Measurements from ENCODE around the gene SLC13A1. TPM values are rescaled to one million over a fixed set of nuclear protein-coding genes. Genes with fewer than 3 reads are reported as not detected.

Gene SLC13A1
- total RNA-seq, 1 donor from 2014 or later, result not detected

- Histone ChIP-seq H3K36me3 (ENCODE audit: control insufficient read depth, insufficient read depth, low read length) (no peaks in the 10 kb centered on the region), H3K4me3 (ENCODE audit: low read depth, low read length) (no peak overlapping the region), H3K27me3 (ENCODE audit: control insufficient read depth, insufficient read depth, low read length) (no peaks in the 10 kb centered on the region)
- no peak for DNase-seq (ENCODE audit: low read depth)
- TF ChIP-seq CTCF (IDR thresholded peaks at IDR 0.05; ENCODE audit: insufficient read depth, low read length, poor library complexity, severe bottlenecking), result no peak
Measured at GRCh38 chr7:123216825-123217224, 17.1 kb upstream of the SLC13A1 start.

GRCh38 chr7:123215350-123215749, 15.6 kb upstream of the SLC13A1 start:
- H3K4me3 ChIP-seq (ENCODE audit: low read depth, low read length), result no peak overlapping the region
- H3K27me3 ChIP-seq (ENCODE audit: control insufficient read depth, insufficient read depth, low read length), result no peaks in the 10 kb centered on the region
- no peaks in the 10 kb centered on the region for H3K36me3 ChIP-seq (ENCODE audit: control insufficient read depth, insufficient read depth, low read length)
- no peak for TF ChIP-seq CTCF (IDR thresholded peaks at IDR 0.05; ENCODE audit: insufficient read depth, low read length, poor library complexity, severe bottlenecking)
- no peak for DNase-seq (ENCODE audit: low read depth)

GRCh38 chr7:123211545-123211944, 11.8 kb upstream of the SLC13A1 start:
- Histone ChIP-seq H3K4me3 (ENCODE audit: low read depth, low read length) (no peak overlapping the region), H3K36me3 (ENCODE audit: control insufficient read depth, insufficient read depth, low read length) (no peaks in the 10 kb centered on the region), H3K27me3 (ENCODE audit: control insufficient read depth, insufficient read depth, low read length) (no peaks in the 10 kb centered on the region)
- no peak for TF ChIP-seq CTCF (IDR thresholded peaks at IDR 0.05; ENCODE audit: insufficient read depth, low read length, poor library complexity, severe bottlenecking)
- DNase-seq (ENCODE audit: low read depth), result no peak

- TF ChIP-seq CTCF (IDR thresholded peaks at IDR 0.05; ENCODE audit: insufficient read depth, low read length, poor library complexity, severe bottlenecking), result no peak
- DNase-seq (ENCODE audit: low read depth), result no peak
- Histone ChIP-seq H3K36me3 (ENCODE audit: control insufficient read depth, insufficient read depth, low read length) (no peaks in the 10 kb centered on the region), H3K27me3 (ENCODE audit: control insufficient read depth, insufficient read depth, low read length) (no peaks in the 10 kb centered on the region), H3K4me3 (ENCODE audit: low read depth, low read length) (no peak overlapping the region)
Measured at GRCh38 chr7:123210986-123211385, 11.2 kb upstream of the SLC13A1 start.

- no peak for DNase-seq (ENCODE audit: low read depth)
- H3K27me3 ChIP-seq (ENCODE audit: control insufficient read depth, insufficient read depth, low read length), result no peaks in the 10 kb centered on the region
- no peak for TF ChIP-seq CTCF (IDR thresholded peaks at IDR 0.05; ENCODE audit: insufficient read depth, low read length, poor library complexity, severe bottlenecking)
- H3K36me3 ChIP-seq (ENCODE audit: control insufficient read depth, insufficient read depth, low read length), result no peaks in the 10 kb centered on the region
- no peak overlapping the region for H3K4me3 ChIP-seq (ENCODE audit: low read depth, low read length)
Measured at GRCh38 chr7:123209786-123210185, 10.0 kb upstream of the SLC13A1 start.

- H3K4me3 ChIP-seq (ENCODE audit: low read depth, low read length), result no peak overlapping the region
- no peaks in the 10 kb centered on the region for H3K27me3 ChIP-seq (ENCODE audit: control insufficient read depth, insufficient read depth, low read length)
- peak; percentile 53 for TF ChIP-seq CTCF (IDR thresholded peaks at IDR 0.05; ENCODE audit: insufficient read depth, low read length, poor library complexity, severe bottlenecking)
- DNase-seq (ENCODE audit: low read depth), result no peak
- H3K36me3 ChIP-seq (ENCODE audit: control insufficient read depth, insufficient read depth, low read length), result no peaks in the 10 kb centered on the region
Measured at GRCh38 chr7:123208793-123209192, 9.0 kb upstream of the SLC13A1 start.

All from kidney epithelial cell (primary cell).